ENCODE results near the gene WNT3.
"Not testable (repeated sequence)": the region's sequence is repeated elsewhere in the genome, so short reads cannot be mapped to it uniquely, and the experiment has no call there.

The WNT3 gene

DNA sequence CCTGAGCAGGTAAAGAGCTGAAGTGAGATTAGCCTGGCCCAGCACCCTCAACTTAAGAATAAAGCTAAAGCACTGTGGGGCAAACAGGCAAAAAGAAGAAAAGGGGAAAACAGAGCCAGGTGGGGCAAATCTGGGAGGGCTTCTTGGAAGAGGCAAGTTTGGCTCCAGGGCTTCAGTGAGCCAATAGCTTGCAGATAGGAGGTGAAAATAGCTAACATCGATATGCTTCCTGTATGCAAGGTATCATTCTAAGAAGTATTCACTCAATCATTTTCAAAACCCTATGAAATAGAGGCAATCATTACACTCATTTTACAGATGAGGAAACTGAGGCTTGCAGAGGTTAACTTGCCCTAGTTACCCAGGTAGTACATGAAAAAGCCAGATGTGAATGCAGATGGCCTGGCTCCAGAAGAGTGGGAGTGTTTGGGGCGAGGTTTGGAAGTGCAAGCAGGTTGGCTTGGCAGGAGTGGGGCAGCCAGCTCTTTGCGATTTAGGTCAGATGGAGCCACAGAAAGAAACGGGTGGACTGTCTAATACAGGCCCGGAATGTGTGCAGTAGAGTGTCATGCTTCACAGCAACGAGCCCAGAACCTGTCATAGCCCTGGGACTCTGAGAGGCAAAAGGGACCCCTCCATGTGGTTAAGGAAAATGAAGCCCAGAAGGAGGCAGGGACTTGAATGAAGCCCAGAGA, 5.7 kb downstream of the WNT3 start:
- no peak for DNase-seq

DNA sequence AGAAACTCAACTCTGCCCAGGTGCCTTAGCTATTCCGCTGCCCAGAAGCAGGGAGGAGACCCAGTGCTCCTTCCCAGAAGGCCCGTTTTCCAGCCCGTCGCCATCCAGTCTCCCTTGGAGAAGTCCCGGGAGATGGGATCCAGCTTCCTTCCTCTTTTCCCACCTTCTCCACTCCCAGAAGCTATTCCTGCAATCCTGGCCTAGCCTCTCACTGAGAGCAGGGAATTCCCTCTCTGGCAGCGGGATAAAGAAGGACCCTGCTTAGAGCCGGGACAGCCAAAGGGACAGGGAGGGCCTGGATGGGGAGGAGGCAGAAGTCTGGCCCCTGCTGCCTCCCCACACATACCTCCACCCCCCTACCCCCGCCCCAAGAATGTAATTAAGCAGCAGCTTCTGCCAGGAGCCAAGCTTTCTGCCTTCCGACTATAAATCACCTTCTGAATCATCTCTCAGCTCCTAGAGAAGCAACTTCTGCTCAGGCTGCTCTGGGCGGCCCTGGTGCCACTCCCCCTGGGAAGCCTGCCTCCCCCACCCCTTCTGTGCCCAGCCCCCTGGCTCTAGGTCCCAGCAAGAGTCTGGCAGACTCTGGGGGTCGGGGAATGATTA, 6.4 kb downstream of the WNT3 start:
- DNase-seq = no peak

DNA sequence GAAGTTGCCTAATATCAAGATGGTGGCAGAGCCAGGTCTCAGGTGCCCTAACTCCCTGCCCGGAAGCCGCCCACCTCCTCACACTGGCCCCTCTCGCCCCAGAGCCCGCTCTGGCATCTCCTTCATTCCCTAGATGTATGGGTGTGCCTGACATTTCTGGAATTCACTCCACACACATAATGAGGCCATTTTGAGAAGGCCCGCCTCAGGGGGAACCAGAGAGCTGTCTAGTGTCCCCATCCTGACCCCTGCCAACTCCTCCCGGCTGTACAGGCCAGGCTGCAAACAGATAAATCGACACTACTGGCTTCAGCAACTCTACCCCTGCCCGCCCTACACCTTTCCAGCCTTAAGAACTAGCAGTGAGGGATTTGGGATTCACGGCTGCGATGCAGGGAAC, 7.7 kb downstream of the WNT3 start:
- no peak for DNase-seq

DNA sequence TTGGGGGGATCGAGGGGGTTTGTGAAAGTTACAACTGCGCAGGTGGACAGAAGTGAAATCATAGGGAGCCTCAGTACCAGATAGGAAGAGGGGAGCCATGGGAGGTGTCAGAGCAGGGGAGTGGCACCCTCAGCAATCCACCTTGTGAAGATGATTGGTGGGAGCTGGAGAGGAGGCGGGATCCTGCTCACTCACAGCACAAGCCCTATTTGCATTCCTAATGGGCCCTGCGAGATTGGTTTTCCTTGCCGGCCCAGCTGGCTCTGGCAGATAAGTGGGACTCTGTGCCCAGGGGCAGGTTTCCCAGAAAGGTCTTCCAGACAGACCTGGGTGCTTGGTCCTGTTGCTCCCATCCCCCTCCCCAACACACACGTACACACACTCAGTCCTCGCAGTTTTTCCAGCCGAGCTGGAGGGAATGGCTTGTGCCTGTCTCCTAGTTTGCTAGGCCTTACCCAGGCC, 9.4 kb downstream of the WNT3 start:
- DNase-seq = no peak

DNA sequence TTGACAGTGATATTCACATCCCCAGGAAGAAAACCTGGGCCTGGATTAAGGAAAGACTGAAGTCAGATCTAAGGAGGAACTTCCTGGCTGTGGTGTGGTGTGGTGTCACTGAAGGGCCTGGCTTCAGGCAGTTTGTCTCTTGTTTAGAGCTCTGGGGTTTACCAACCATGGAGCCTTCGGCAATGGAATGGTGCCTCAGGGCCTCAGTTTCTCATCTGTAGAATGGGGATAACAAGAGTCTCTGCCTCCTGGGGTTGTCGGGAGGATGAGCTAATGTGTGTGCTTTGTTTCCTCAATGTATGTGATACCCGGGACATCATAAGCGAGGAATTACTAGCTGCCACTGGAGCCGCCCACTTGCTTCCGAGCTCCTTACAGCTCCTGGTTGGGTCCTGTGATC, 12.7 kb downstream of the WNT3 start:
- no peak for DNase-seq

DNA sequence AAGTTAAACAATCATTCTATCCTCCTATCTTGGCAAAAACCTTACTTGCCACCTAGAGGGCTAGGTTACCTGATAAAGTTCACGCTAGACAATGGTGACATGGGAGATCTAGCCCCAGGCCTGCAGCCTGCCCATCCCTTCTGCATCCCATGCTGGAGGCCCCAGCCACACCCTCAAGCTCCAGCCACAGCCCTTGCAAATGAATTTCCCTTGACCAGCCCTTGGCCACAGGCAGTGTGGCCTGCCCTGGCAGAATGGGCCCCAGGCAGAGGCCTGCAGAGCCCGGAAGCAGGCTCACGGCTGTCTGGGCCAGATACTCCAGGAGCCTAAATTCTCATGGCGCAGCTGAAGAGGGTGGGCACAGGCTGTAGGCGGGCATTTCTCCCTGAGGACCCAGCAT, 14.9 kb downstream of the WNT3 start:
- no peak for DNase-seq

DNA sequence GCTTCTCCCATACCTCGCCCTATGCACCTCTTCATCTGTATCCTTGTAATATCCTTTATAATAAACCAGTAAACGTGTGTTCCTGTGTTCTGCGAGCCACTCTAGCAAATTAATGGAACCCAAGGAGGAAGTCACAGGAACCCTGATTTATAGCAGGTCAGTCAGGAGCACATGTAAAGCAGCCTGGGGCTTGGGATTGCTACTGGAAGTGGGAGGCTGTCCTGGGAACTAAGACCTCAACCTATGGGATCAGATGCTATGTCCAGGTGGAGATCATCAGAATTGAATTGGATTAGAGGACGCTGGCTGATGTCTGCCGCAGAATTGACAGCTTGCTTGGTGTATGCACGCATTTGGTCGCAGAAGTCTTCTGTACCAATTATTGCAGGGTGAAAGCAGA, 15.7 kb downstream of the WNT3 start:
- no peak for DNase-seq

DNA sequence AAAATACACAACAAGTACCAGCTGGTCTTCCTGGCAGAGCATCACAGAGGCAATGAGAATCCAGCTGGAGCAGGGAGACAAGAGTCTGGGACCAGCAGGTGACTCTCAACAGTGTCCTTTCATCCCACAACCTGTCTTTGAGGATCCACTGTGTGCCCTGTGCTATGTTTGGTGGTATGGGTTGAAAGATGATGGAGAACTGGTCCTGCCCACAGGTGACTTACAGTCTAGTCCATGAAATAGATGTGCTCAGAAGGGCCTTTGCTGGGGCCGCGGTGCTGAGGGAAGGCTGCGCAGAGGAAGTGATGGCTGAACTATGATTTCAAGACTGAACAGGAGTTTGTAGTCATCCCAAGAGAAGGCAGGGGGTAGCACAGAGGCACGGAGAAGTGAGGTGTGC, 17.9 kb downstream of the WNT3 start:
- no peak for DNase-seq

DNA sequence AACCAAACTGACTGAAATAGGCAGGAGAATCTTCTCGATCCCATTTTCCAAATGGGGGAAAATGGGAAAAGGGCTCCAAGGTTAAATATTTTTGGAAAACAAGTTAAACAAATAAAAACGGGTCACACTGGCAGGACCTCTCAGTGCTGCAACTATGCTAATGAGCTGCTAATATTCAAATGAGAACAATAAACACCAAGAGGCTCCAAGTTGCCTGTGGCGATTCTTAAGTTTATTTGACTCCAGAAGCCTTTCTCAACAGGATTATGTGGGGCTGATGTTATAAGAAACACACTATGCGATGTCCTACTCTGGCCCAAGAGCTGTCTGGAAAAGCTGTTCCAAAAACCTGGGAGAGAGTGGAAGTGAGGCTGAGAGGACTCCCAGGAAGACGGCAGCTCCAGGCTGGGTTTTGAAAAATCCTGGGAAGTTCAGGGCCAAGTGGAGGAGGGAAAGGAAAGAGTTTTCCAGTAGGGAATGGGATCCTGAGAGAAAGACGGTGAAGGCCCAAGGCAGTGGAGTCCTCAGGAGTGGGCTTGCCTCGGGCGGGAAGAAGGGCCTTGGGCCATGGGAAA, 21.4 kb downstream of the WNT3 start:
- no peak for DNase-seq

DNA sequence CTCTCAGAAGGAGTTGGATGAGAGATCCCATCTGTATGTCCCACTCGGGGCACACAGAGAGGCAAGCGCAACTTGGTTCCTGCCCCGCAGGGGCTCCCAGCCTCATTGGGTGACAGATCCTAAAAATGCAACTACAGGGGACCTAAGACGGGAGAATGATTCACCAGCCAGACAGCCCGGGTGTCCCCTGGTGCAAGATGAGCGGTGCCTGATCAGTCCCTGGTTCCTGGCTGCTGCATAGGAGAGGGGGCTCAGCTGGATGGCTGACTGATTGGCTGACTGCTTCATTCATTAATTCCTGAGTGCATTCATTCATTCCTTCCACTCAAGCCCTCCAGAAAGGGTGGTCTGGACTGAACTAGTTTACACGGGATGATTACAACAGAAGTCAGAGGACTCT, 22.0 kb downstream of the WNT3 start:
- no peak for DNase-seq

DNA sequence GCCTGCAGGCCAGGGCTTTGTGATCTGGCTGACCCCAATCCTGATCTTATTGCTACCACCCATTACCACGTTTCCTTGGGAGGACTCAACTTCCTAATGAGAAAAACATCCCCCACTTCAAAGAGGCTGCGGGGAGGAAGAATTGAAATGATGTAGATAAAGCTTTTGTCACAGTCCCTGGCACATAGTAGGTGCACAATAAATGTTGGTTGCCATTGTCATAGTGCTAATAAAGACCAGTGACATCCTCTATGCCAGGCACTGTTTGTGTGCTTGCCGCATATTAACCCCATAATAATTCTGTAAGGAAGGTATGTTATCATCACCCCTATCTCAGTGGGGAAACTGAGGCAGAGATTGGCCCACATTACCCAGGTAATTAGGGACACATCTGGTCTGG, 22.4 kb downstream of the WNT3 start:
- DNase-seq = no peak

DNA sequence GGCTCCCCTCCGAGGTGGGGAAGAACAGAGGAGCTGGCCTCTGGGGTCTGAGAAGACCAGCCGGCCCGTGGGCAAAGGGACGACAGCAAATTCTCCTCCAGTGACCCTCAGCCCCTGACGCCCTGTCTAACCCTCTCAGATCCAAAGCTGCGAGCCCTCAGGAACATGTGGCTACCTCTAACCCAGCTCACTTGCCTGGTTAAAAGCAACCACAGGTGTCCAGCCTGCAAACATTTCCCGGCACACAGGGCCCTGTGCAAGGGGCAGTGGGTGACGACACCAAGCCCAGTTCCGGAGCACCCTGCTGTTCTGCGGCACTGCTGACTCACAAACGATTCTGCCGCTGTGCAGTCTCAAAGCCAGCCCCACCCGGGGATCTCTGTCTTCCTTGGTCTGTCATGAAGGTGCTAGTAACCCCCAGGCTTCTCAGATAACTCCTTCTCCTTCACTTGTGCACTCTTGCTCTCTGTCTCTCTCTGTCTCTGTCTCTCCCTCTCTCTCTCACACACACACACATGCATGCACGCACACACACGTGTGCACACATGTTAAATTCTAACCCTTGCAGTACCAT, 23.0 kb downstream of the WNT3 start:
- no peak for DNase-seq

DNA sequence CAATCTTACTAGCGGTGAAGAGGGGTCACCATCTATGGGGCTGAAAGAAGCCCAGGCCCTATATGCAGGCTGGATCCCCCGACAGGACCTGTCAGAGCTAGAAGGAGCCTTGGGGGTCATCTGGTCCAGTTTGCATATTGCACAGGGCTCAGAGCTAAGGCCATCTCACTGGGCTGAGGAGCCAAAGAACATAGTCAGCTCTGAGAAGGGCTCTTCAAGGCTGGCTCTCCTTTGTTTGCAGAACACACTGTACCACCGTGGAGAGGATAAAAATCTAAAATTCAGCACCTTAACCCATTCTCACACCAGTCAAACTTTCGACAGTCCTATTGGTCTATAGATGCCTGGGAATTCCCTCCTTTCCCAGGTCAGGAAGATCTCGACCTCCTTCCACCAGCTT, 24.2 kb downstream of the WNT3 start:
- DNase-seq = no peak

DNA sequence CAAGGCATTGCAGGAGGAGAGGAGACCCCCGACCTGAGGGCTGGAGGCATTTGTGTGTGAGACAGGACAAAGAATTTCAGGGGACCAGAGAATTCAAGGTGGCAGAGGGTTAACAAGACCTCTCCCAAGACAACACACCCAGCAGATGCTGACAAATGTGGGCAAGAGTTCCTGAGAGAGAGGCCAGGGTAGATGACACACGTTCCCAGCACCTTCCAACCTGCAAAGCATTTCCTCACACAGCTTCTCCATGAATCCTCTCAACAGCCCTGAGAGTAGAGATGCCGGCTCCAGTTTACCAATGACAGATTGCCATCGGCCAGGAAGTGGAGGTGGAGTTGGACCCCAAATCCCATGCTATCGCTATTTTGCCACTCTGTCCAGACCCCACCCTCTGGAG, 25.0 kb downstream of the WNT3 start:
- DNase-seq = no peak

DNA sequence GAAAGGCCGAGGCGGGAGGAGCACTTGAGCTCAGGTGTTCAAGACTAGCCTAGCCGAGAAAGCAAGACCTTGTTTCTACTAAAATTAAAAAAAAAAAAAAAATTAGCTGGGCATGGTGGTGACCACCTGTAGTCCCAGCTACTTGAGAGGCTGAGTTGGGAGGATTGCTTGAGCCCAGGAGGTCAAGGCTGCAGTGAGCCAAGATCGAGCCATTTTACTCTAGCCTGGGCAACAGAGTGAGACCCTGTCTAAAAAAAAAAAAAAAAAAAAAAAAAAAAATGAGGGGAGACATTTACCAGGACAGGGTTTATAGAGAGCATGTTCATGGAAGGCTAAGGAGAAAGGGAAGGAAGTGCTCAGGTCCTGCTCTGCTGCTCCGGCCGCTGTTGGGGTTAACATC, 25.5 kb downstream of the WNT3 start:
- DNase-seq = not testable (repeated sequence)

DNA sequence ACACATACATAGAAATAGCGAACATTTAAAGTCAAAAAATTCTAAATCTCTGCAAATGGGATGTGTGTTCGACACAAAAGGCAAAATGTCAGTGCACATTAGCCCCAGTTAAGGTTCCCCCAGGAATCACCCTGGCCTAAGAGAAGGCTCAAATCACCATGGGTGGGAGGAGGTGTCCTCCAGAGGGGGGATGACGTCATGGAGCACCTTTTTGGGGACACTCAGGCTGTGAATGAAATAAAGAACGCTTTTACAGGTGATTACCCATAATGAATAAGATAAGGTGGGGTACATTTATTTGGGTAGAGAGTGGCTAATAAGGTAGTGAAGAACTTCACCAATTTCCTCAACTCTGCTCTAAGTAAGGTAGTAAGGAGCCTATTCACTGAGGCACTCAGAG, 26.4 kb downstream of the WNT3 start:
- no peak for DNase-seq

DNA sequence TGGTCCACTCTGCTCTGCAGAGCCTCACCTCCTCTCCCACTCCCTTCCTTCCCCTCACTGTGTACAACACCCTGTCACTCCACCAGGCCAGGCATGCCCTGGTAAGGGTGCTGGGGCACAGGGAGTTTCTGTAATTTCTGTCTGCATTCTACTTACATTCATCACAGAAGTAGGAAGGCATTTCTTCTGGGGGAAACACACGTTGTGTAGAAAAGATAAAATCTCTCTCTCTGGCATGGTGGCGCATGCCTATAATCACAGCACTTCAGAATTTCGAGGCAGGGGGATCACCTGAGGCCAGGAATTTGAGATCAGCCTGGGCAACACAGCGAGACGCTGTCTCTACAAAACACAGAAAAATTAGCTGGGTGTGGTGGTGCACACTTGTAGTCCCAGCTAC, 27.0 kb downstream of the WNT3 start:
- no peak for DNase-seq

DNA sequence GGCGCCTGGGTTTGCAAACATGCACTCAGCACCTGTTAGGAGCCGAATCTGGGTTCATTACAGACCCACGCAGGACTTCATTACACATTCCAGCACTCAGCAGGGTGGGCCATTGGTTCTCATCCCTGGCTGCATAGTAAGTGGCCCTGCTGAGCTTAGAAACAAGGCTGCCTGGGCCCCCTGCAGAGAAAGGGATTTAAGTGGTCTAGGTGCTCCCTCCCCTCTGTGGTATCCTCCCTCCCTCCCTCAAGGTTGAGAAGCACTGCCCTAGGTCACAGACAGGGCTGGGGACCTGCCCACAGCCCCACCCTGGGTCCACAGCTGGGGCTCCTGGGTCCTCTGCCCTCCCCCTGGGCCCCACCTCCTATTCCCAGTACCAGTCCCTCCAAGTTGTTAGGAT, 28.3 kb downstream of the WNT3 start:
- DNase-seq = no peak

DNA sequence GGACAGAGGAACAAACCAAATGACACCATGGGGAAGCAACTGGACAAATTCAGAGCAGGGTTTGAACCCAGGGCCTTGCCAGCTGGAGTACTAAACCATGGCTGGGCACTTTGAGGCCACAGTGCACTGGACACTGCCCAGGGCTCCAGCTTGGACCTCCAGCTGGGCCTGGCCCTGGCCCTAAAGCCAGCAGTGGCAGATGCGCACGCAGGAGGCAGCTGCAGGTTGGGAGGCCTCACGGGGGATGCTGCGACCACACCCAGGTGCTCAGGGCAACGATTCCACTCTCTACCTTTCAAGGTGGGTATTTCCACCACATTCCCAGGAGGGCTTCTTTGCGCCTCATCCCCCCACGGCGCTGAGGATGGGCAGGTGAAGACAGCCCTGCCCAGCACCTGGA, 28.9 kb downstream of the WNT3 start:
- DNase-seq = no peak

DNA sequence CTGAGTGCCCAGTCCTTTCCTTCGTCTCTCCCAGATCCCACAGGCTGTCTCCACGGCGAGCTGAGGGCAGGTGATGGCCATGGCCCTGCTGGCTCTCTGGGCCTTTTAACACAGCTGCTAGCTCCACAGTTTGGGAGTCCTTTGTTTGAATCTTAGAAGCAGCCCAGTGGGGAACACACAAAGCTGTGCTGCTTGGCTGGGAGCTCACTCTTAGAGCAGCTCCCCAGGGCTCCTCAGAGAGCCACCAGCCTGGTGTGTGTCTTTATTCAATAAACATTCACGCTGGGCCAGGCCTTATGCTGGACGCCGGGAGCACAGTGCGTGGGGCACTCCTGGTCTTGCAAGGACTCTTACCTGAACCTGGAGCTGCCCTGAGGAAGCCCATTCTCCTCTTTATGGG, 29.7 kb downstream of the WNT3 start:
- DNase-seq = no peak

DNA sequence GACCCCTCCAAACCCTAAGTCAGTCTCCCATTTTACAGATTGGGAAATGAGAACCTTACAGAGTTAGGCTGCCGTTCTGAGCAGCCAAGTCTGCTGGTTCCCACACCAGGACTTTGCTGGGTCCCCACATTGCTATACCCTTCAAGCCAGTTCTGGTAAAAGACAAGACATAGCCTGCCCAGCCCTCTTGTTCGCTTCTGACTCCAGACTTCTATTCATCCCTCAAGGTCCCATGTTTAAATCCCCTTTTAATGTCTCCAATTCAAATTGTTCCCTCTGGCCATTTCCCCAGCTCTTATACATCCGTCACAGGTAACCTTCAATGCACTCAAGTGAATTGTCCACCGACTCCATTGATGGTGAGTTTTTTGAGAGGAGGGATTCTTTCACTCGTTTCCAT, 30.2 kb downstream of the WNT3 start:
- no peak for DNase-seq

DNA sequence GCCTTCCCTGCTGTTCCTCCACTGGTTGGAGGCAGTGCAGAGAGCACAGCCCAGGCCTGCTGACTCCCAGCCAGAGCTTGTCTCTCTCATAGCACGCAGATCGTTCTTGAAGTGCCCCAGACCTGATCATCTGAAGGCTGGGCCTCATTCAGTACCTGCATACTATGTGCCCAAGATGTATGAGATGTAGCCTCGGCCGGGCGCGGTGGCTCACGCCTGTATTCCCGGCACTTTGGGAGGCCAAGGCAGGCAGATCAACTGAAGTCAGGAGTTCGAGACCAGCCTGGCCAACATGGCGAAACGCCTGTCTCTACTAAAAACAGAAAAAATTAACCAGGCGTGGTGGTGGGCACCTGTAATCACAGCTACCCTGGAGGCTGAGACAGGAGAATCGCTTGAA, 31.0 kb downstream of the WNT3 start:
- no peak for DNase-seq

DNA sequence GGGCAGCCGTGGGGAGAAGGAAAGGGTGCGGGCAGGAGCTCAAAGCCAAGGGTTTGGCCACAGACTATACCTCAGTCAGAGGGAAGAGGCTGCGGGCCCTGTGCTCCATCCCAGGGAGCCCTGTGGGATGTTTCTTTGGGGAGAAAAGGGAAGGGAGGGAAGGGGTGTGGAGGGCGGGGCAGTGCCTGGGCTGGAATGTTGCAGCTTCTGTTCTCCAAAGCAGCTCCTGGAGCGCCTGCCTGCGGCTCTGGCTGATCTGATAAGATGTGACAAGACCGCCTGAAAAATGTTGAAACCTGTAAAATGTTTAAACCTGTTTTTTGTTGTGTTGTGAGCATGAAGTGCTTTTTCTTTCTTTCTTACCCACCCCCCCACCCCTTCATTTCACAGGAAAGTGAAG, 32.8 kb downstream of the WNT3 start:
- DNase-seq = no peak

DNA sequence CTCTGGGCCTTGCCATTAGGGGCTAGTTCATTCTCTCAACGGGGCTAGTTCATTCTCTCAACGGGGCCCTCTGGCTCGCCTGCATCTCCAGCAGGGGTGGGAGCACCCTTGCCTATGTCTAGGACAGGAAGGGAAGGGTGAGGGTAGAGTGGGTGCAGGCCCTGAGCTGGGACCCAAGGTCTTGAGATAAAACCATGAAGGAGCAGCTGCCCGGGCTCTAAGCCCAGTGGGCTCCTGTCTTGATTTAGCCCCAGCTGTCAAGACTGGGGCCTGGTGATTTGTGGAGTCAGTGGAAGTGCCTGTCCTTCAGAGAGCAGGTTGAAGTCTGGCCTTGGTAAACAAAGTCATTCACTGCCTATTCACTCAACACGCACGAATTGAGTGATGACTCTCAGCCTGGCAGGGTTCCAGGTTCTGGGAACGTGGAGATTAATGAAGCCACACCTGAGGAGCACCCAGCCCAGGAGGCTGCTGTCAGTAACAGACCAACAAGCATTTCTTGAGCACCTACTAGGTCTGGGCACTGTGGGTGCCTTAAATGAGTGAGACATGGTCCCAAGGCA, 35.4 kb downstream of the WNT3 start:
- DNase-seq = no peak

Measured in activated CD4-positive, CD25-positive, alpha-beta regulatory T cell (primary cell).